Fibroblast of pulmonary artery (primary cell): ENCODE data around the gene EPHB3.

Experiments
- DNase-seq: peaks from one replicate; pipeline ENCODE4 v3.0.0-alpha.2; 2010; ENCODE audit warnings: low read depth
- H3K4me3 ChIP-seq: replicated peaks from 2 replicates; pipeline ENCODE4 v1.5.1; 2011; ENCODE audit warnings: low read depth, mild to moderate bottlenecking, control low read depth, low read length, moderate library complexity
- TF ChIP-seq, protein P1 (sequence below): IDR thresholded peaks from 2 replicates; pipeline ENCODE4 v1.5.1; 2011; ENCODE audit warnings: mild to moderate bottlenecking, control low read depth, low read length, inconsistent platforms; ENCODE audit errors: missing control alignments

The EPHB3 gene

DNA sequence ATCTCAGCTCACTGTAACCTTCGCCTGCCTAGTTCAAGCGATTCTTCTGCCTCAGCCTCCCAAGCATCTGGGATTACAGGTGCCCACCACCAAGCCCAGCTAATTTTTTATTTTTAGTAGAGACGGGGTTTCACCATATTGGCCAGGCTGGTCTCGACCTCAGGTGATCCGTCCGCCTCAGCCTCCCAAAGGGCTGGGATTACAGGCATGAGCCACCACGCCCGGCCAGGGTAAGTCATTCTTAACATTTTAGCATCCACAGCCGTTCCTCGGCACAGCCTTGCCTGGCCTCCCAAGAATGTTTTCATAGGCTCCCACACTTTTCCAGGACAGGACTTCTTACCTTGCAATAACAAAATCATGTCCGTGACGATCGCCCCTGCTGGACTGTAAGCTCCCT is 8.7 kb upstream of the EPHB3 start:
- no peak overlapping the region for H3K4me3 ChIP-seq
- TF ChIP-seq, protein P1, sequence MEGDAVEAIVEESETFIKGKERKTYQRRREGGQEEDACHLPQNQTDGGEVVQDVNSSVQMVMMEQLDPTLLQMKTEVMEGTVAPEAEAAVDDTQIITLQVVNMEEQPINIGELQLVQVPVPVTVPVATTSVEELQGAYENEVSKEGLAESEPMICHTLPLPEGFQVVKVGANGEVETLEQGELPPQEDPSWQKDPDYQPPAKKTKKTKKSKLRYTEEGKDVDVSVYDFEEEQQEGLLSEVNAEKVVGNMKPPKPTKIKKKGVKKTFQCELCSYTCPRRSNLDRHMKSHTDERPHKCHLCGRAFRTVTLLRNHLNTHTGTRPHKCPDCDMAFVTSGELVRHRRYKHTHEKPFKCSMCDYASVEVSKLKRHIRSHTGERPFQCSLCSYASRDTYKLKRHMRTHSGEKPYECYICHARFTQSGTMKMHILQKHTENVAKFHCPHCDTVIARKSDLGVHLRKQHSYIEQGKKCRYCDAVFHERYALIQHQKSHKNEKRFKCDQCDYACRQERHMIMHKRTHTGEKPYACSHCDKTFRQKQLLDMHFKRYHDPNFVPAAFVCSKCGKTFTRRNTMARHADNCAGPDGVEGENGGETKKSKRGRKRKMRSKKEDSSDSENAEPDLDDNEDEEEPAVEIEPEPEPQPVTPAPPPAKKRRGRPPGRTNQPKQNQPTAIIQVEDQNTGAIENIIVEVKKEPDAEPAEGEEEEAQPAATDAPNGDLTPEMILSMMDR, result no peak
- DNase-seq, result no peak

DNA sequence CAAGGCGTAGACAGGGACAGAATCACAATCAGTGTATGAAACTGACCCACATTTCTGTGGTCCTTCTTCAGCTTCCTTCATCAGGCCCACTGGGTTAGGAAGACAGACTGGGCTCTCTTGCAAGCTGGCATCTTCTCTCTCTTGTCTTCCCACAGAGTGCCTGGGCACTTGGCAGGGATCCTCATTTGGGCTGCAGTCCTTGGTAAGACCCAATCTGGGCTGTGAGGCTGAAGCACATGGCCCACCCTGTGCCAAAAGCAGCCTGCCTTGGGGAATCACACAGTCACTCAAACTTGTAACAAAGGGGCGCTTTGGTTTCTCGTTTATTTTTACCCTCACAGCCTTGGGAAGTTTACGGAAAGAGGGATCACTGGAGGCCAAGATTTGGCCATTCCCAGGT is 8.2 kb upstream of the EPHB3 start:
- no peak overlapping the region for H3K4me3 ChIP-seq
- DNase-seq, result no peak
- TF ChIP-seq, protein P1, result no peak

DNA sequence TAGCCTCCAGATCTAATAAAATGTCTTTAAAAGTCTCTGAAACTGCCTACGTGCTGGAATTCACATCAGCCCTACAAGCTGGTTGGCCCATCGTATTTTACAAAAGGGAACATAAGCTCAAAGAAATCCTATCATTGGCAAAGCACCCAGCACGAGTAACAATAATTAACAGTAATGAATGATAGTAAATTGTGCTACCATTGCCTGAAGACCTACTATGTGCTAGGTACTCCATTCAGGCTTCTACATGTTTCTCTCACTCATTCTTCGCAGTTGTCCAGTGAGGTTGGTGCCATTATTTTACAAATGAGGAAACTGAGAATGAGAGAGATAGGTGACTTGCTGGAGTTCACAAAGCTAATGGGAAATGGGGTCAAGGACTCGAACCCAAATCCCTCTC is 7.1 kb upstream of the EPHB3 start:
- no peak overlapping the region for H3K4me3 ChIP-seq
- TF ChIP-seq, protein P1, result no peak
- no peak for DNase-seq

DNA sequence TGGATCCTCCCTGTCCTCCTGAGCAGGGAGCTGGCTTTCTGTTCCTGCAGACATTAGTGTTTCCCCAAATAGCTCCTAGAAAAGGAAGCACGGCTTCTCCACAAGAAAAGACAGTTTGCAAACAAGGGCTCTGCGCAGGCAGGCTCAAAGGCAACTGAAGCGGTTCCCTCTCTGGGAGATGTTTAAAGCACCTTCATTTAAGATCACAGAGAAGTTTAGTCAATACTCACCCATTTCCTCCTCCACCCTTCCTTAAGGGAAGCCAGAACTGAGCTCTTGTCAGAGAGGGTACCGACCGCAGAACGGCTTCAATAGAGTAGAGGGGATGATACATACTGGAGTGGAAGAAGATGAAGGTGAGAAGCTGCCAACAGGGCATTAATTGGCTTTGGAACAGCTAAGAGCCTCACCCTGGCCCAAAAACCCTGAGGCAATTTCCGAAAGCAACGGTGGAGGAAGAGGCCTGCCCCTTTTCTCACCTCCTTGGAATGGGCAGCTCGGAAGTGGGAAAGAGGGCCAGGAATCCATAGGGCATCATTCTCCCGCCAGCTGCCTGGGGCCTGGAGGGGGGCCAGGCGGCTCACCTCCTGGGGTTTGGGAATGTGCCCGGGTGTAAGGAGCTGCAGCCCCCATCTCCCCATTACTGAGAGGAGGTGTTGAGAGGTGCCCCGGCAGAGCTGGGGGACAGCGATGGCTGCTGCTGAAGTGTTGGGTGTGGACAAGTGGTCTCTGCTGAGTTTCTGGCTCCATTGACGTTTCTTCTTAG is 4.8 kb upstream of the EPHB3 start:
- TF ChIP-seq, protein P1, result no peak
- no peak overlapping the region for H3K4me3 ChIP-seq
- no peak for DNase-seq

DNA sequence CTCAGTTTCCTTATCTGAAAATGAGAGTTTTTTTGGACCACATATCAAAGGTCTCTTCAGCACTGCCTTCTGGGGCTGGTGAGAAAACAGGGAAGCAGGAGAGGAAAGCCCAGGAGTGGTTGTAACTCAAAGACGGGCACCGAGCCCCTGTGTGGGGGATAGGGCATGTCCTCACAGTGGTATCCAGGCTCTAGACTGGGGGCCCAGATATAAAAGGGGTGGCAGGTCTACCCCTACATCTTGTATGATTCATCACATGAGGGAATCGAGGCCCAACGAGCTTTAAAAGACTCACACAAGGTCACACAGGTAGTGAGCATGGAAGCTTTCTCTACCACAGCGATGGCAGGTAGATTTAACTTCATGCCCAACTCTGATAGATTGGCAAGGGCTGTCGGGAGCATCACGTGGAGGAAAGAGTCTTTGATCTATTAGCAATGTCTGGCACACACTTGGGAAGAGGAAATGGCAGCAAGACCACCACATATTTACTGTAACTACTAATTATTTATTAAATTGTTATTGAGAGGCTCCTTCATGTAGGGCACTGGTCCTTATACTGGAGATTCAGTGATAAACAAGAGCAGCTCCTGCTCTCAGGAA is 4.1 kb upstream of the EPHB3 start:
- TF ChIP-seq, protein P1, result no peak
- no peak for DNase-seq
- no peak overlapping the region for H3K4me3 ChIP-seq

DNA sequence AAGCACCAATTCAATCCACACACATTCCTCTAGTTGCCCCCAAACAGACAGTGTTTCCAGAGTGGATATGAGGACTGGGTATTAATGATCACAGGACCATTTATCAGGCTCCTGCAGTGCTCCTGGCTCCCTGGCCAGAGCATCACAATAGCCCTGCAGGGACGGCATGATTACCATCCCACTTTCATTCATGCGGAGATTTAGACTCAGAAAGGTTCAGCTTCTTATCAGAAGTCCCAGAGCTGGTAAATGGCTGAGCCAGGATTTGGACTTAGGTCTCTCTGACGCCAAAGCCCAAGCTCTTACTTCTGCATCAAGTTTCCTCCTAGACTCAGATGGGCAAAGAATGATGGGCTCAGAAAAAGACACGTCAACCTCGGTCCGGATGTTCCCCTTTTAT is 2.9 kb upstream of the EPHB3 start:
- DNase-seq, result no peak
- TF ChIP-seq, protein P1, result no peak
- H3K4me3 ChIP-seq, result no peak overlapping the region

DNA sequence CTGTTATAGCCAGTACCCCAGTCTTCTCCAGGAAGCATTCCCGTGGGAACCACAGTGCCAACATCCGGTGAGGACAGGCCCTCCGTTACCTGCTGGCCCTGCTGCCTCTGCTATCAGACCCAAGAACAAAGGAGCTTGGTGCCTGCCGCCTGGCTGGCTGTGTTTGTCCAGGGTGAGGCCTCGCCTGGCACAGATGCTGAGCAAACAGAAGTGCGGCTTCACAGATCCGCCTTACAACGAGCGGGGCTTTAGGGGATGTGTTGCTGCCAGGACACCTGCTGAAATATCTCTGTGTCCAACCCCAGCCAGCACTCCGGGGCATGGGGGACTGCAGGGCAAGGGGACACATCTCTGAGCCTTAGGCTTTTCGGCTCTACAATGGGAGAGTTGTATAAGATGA is 2.2 kb upstream of the EPHB3 start:
- DNase-seq, result no peak

More for the DNA sequence above, 2.2 kb upstream of the EPHB3 start:
- H3K4me3 ChIP-seq, result no peak overlapping the region
- TF ChIP-seq, protein P1, result no peak
